BE2C (cell line): ENCODE data around the gene HS6ST3.

ENCODE experiments used
- DNase-seq: peaks from one replicate; pipeline ENCODE4 v3.0.0-alpha.2; 2020
- H3K27me3 ChIP-seq: fragments of 250-450 bp; sonication (Bioruptor Pico); 2 replicates; pipeline ENCODE4 v1.5.1; 2020; ENCODE audit warnings: mild to moderate bottlenecking
- H3K36me3 ChIP-seq: fragments of 250-450 bp; sonication (Bioruptor Pico); 2 replicates; pipeline ENCODE4 v1.5.1; 2020; ENCODE audit warnings: mild to moderate bottlenecking
- H3K4me1 ChIP-seq: fragments of 250-450 bp; sonication (Bioruptor Pico); 2 replicates; pipeline ENCODE4 v1.5.1; 2020
- H3K4me3 ChIP-seq: 2 replicates; pipeline ENCODE4 v1.5.1; 2011; ENCODE audit warnings: low read depth, low read length
- H3K9me3 ChIP-seq: fragments of 250-450 bp; sonication (Bioruptor Pico); 2 replicates; pipeline ENCODE4 v1.5.1; 2020
- TF ChIP-seq, protein P1 (sequence below): IDR thresholded peaks from 2 replicates; pipeline ENCODE4 v1.5.1; 2012; ENCODE audit warnings: mild to moderate bottlenecking, low read depth, low read length

Gene HS6ST3

DNA sequence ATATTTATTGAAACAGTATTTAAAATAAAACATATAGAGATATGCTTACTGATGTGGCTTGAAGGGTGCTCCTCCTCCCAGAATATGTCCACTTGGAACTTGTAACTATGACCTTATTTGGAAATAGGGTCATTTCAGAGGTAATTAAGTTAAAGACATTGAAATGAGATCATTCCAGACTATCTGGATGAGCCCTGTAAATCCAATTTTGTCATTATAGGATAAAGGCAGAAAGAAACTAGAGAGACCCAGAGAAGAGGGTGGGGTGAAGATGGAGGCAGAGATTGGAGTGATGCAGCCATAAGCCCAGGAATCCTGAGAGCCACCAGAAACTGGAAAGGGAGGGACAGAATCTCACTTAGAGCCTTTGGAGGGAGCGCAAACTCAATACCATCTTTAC is 661.2 kb downstream of the HS6ST3 start:
- no peak overlapping the region for H3K4me3 ChIP-seq
- TF ChIP-seq, protein P1, sequence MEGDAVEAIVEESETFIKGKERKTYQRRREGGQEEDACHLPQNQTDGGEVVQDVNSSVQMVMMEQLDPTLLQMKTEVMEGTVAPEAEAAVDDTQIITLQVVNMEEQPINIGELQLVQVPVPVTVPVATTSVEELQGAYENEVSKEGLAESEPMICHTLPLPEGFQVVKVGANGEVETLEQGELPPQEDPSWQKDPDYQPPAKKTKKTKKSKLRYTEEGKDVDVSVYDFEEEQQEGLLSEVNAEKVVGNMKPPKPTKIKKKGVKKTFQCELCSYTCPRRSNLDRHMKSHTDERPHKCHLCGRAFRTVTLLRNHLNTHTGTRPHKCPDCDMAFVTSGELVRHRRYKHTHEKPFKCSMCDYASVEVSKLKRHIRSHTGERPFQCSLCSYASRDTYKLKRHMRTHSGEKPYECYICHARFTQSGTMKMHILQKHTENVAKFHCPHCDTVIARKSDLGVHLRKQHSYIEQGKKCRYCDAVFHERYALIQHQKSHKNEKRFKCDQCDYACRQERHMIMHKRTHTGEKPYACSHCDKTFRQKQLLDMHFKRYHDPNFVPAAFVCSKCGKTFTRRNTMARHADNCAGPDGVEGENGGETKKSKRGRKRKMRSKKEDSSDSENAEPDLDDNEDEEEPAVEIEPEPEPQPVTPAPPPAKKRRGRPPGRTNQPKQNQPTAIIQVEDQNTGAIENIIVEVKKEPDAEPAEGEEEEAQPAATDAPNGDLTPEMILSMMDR = no peak
- no peaks in the 10 kb centered on the region for H3K27me3 ChIP-seq
- DNase-seq = peak; percentile 47
- H3K36me3 ChIP-seq = no peaks in the 10 kb centered on the region
- H3K9me3 ChIP-seq = no peaks in the 10 kb centered on the region
- peaks cover 16% of the 10 kb centered on the region for H3K4me1 ChIP-seq

- Histone ChIP-seq H3K27me3 (no peaks in the 10 kb centered on the region), H3K36me3 (no peaks in the 10 kb centered on the region), H3K4me1 (0 out of 2 replicates have a peak, but pooled peaks cover 3% of the 10 kb centered on the region), H3K4me3 (no peak overlapping the region), H3K9me3 (no peaks in the 10 kb centered on the region)
- TF ChIP-seq, protein P1 = no peak
- DNase-seq = no peak
Observed at GRCh38 chr13:96762876-96763275, 673.0 kb downstream of the HS6ST3 start.

DNA sequence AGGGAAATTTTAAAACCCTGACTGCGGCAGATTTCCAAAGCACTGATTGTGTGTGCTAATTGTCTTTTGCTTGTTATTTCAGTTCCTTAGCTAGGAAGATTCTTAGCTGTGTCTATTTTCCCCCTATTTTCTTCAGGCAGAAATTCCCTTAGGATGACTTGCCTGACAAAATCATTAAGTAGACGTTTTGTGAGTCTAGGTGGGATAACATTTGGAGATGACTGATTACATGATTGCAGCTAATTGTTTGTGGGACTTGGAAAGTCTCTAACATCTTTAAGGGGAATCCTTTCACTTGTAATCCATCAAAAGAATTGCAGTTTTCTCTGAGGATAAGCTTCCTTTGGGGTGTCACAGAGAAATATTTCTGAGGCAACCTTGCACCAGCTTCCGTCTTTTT is 676.4 kb downstream of the HS6ST3 start:
- no peaks in the 10 kb centered on the region for H3K36me3 ChIP-seq
- TF ChIP-seq, protein P1 = no peak
- no peaks in the 10 kb centered on the region for H3K27me3 ChIP-seq

GRCh38 chr13:96768524-96768923 is 678.6 kb downstream of the HS6ST3 start:
- TF ChIP-seq, protein P1 = no peak
- no peaks in the 10 kb centered on the region for H3K27me3 ChIP-seq
- H3K36me3 ChIP-seq = no peaks in the 10 kb centered on the region
- no peak overlapping the region for H3K4me3 ChIP-seq
- DNase-seq = no peak
- peaks cover 8% of the 10 kb centered on the region; the same call in 1 of the 2 replicates for H3K4me1 ChIP-seq
- no peaks in the 10 kb centered on the region for H3K9me3 ChIP-seq

More for the DNA sequence above, 676.4 kb downstream of the HS6ST3 start:
- H3K4me1 ChIP-seq = peaks cover 11% of the 10 kb centered on the region; the same call in 1 of the 2 replicates
- no peak for DNase-seq
- H3K9me3 ChIP-seq = no peaks in the 10 kb centered on the region
- no peak overlapping the region for H3K4me3 ChIP-seq

- no peaks in the 10 kb centered on the region for H3K36me3 ChIP-seq
- peak; percentile 38 for DNase-seq
- TF ChIP-seq, protein P1 = no peak
Observed at GRCh38 chr13:96769874-96770273, 680.0 kb downstream of the HS6ST3 start.

GRCh38 chr13:96771486-96772367 is 681.8 kb downstream of the HS6ST3 start:
- Histone ChIP-seq H3K9me3 (no peaks in the 10 kb centered on the region), H3K4me1 (peaks cover 8% of the 10 kb centered on the region; the same call in 1 of the 2 replicates), H3K4me3 (no peak overlapping the region), H3K36me3 (no peaks in the 10 kb centered on the region), H3K27me3 (no peaks in the 10 kb centered on the region)
- TF ChIP-seq, protein P1 = no peak
- DNase-seq = no peak

More at GRCh38 chr13:96769874-96770273, 680.0 kb downstream of the HS6ST3 start:
- Histone ChIP-seq H3K4me3 (no peak overlapping the region), H3K9me3 (no peaks in the 10 kb centered on the region), H3K27me3 (no peaks in the 10 kb centered on the region), H3K4me1 (peaks cover 8% of the 10 kb centered on the region; the same call in 1 of the 2 replicates)
